IMR-90 (cell line): ENCODE results near the gene BRD3. TPM values are rescaled to one million over a fixed set of nuclear protein-coding genes. Genes with fewer than 3 reads are reported as not detected.
A peak's percentile ranks its signal among the peaks of the same experiment; 100 is the strongest.

Experiments
- ATAC-seq: fragments of 200-7000 bp; cut with Tn5 transposase; 2 replicates; pipeline ENCODE4 v1.9.1; 2020; ENCODE audit warnings: low read depth, mild to moderate bottlenecking, moderate library complexity
- BruUV-seq: library from RNA; stranded (reverse); fragments of 400-500 nt; replicated peaks from 2 replicates; lab custom pipeline; 2021; lab: Mats Ljungman, UMichigan
- CTCF ChIA-PET: fragments of 300-600 bp; formaldehyde crosslinking; extraction: SDS; loops from one replicate; lab custom pipeline; 2021; ENCODE audit warnings: antibody characterized with exemption; lab: Yijun Ruan, JAX
- POLR2A ChIA-PET: fragments of 300-600 bp; sonication (Branson Sonifier 250); formaldehyde crosslinking; loops from one replicate; lab custom pipeline; 2022; ENCODE audit warnings: antibody characterized with exemption; ENCODE audit not compliant: unreplicated experiment; lab: Charles Lee
- DNase-seq: peaks from one replicate; pipeline ENCODE4 v3.0.0; 2013
- H2AFZ ChIP-seq: replicated peaks from 2 replicates; pipeline ENCODE3; 2013; ENCODE audit warnings: low read length, mild to moderate bottlenecking; ENCODE audit not compliant: poor library complexity
- H2AK5ac ChIP-seq: 2 replicates; pipeline ENCODE4 v1.6.1; 2013; ENCODE audit warnings: low read depth, low read length, inconsistent platforms
- H2AK9ac ChIP-seq: replicated peaks from 2 replicates; pipeline ENCODE3; 2013; ENCODE audit warnings: mild to moderate bottlenecking, low read depth, low read length, moderate library complexity; ENCODE audit not compliant: poor library complexity
- H2BK120ac ChIP-seq: 2 replicates; pipeline ENCODE4 v1.6.1; 2013; ENCODE audit warnings: low read depth, low read length, inconsistent platforms
- H2BK15ac ChIP-seq: 3 replicates; pipeline ENCODE4 v1.6.1; 2013; ENCODE audit warnings: low read depth, low read length, inconsistent platforms
- H2BK20ac ChIP-seq: 2 replicates; pipeline ENCODE4 v1.6.1; 2013; ENCODE audit warnings: low read depth, mild to moderate bottlenecking, inconsistent platforms, low read length, moderate library complexity
- H2BK5ac ChIP-seq: 2 replicates; pipeline ENCODE4 v1.6.1; 2013; ENCODE audit warnings: mild to moderate bottlenecking, low read depth, low read length, inconsistent platforms; ENCODE audit not compliant: poor library complexity, severe bottlenecking
- H3K14ac ChIP-seq: replicated peaks from 2 replicates; pipeline ENCODE4 v1.6.1; 2013; ENCODE audit warnings: low read depth, low read length, inconsistent platforms
- H3K18ac ChIP-seq: 2 replicates; pipeline ENCODE4 v1.6.1; 2013; ENCODE audit warnings: low read depth, low read length, control low read depth
- H3K23ac ChIP-seq: 2 replicates; pipeline ENCODE4 v1.6.1; 2013; ENCODE audit warnings: low read depth, low read length, inconsistent platforms
- H3K27ac ChIP-seq: 2 replicates; pipeline ENCODE4 v1.5.1; 2013; ENCODE audit warnings: mild to moderate bottlenecking, control low read depth, low read length; ENCODE audit not compliant: insufficient read depth
- H3K27me3 ChIP-seq: 2 replicates; pipeline ENCODE4 v1.6.1; 2013; ENCODE audit warnings: low read length; ENCODE audit not compliant: control insufficient read depth, insufficient read depth
- H3K36me3 ChIP-seq: 2 replicates; pipeline ENCODE4 v1.6.1; 2013; ENCODE audit warnings: low read length, mixed read lengths; ENCODE audit not compliant: control insufficient read depth, insufficient read depth
- H3K4ac ChIP-seq: 2 replicates; pipeline ENCODE4 v1.6.1; 2013; ENCODE audit warnings: low read depth, low read length, inconsistent platforms
- H3K4me1 ChIP-seq: 2 replicates; pipeline ENCODE4 v1.6.1; 2013; ENCODE audit warnings: low read length, mixed read lengths; ENCODE audit not compliant: control insufficient read depth, insufficient read depth
- H3K4me2 ChIP-seq: 2 replicates; pipeline ENCODE4 v1.6.1; 2013; ENCODE audit warnings: low read depth, mild to moderate bottlenecking, control low read depth, low read length, moderate library complexity
- H3K4me3 ChIP-seq: 2 replicates; pipeline ENCODE4 v1.5.1; 2013; ENCODE audit warnings: low read depth, mild to moderate bottlenecking, control low read depth, low read length, moderate library complexity; ENCODE audit not compliant: insufficient read depth
- H3K56ac ChIP-seq: 2 replicates; pipeline ENCODE4 v1.6.1; 2013; ENCODE audit warnings: low read length, inconsistent platforms; ENCODE audit not compliant: insufficient read depth; ENCODE audit errors: extremely low read depth
- H3K79me1 ChIP-seq, 2 experiments: 2 replicates each; pipeline ENCODE4 v1.6.1; 2013; ENCODE audit warnings: low read length in 2 of 2, inconsistent platforms in 1 of 2, low read depth in 1 of 2
- H3K9ac ChIP-seq: 2 replicates; pipeline ENCODE4 v1.6.1; 2013; ENCODE audit warnings: low read depth, low read length, control low read depth
- H3K9me1 ChIP-seq: 2 replicates; pipeline ENCODE4 v1.6.1; 2013; ENCODE audit warnings: low read length, inconsistent platforms; ENCODE audit not compliant: insufficient read depth
- H3K9me3 ChIP-seq: 2 replicates; pipeline ENCODE4 v1.6.1; 2013; ENCODE audit warnings: low read length; ENCODE audit not compliant: control insufficient read depth, insufficient read depth
- H4K20me1 ChIP-seq: 2 replicates; pipeline ENCODE4 v1.6.1; 2013; ENCODE audit warnings: low read length, inconsistent platforms; ENCODE audit not compliant: insufficient read depth
- H4K5ac ChIP-seq: 2 replicates; pipeline ENCODE4 v1.6.1; 2013; ENCODE audit warnings: mild to moderate bottlenecking, low read depth, low read length, control low read depth
- H4K8ac ChIP-seq, 2 experiments: 2 replicates each; pipeline ENCODE4 v1.6.1; 2013; ENCODE audit warnings: low read depth in 2 of 2, low read length in 2 of 2, control low read depth in 1 of 2, inconsistent platforms in 1 of 2
- H4K91ac ChIP-seq: 2 replicates; pipeline ENCODE4 v1.6.1; 2013; ENCODE audit warnings: low read depth, low read length, inconsistent platforms; ENCODE audit not compliant: insufficient read depth
- RFX5 ChIP-seq: IDR thresholded peaks from 2 replicates; pipeline ENCODE4 v1.8.0; 2012; ENCODE audit warnings: low read depth, mild to moderate bottlenecking, low read length, moderate library complexity
- WGBS, 2 experiments: methylation state at CpG; one replicate each; pipeline versions ENCODE4 v1.1.5 to v1.1.7; 2013; ENCODE audit warnings: missing lambda C conversion rate in 2 of 2; ENCODE audit not compliant: insufficient read length in 1 of 2; ENCODE audit errors: extremely low coverage in 2 of 2; 5-methylcytosine and 5-hydroxymethylcytosine counted together
- dilution Hi-C: fragments of 300-500 bp; cut with HindIII; formaldehyde crosslinking; loops from one replicate; pipeline ENCODE4 v1.14.3; 2018; ENCODE audit warnings: low sequenced_read_pairs; ENCODE audit not compliant: unreplicated experiment
- in situ Hi-C: fragments of 300-500 bp; cut with MboI; formaldehyde crosslinking; loops from 3 replicates; pipeline ENCODE4 v1.14.3; 2019; ENCODE audit warnings: low sequenced_read_pairs, inconsistent platforms, mixed read lengths
- intact Hi-C: fragments of 100-400 bp; cut with micrococcal nuclease; formaldehyde crosslinking; loops from 2 replicates; pipeline ENCODE4 v1.10.0; 2022
- polyA plus RNA-seq, 3 experiments: library from polyadenylated mRNA; depleted of rRNA; stranded (reverse); fragments of >200 nt; gene quantifications; 2 replicates each; pipeline ENCODE4 v1.2.3, GENCODE V29; 2012; ENCODE audit warnings: low replicate concordance in 1 of 3
- total RNA-seq: library from RNA; depleted of rRNA; stranded (reverse); fragments of >200 nt; gene quantifications from 2 replicates; pipeline ENCODE4 v1.2.3, GENCODE V29; 2012

BRD3 gene
- total and polyA plus RNA-seq, 2 of the 4 experiments (the other 2 are of a cell fraction): 2.2 to 7.1 TPM

DNA sequence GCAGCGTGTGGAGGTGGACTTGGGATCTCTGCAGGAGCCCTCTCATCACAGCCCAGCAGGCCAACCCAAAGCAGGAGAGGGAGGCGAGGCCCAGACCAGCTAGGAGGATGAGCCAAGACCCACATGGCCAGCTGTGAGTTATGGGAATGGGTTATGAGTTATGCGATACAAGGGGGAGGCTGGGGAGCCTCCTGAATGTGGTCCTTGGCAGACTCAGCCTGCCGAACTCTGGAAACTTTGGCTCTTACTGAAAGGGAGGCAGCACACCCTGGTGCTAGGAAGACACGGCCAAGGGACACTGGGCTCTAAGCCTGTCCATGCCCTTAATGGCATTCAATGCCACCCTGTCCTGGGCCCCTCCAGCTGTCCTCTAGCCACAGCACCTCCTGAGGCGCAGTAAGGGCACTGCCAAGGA, 68.0 kb downstream of the BRD3 start:
- dilution Hi-C loops: loop anchor here (25.0 kb wide), 1 partner anchor 213 kb away; no protein-coding TSS in a partner anchor
- no peak overlapping the region for H3K27ac ChIP-seq
- peak; percentile 33 for ATAC-seq

More for the DNA sequence above, 68.0 kb downstream of the BRD3 start:
- H4K8ac ChIP-seq: no peak overlapping the region
- H4K5ac ChIP-seq: no peak overlapping the region
- intact Hi-C loops (no loop called here), in situ Hi-C loops (loop anchor here (10.0 kb wide), 1 partner anchor 465 kb away; the partner anchor contains the start of gene ADAMTSL2)
- no peak overlapping the region for H4K91ac ChIP-seq
- no peak overlapping the region for H3K56ac ChIP-seq
- H3K79me1 ChIP-seq: no peaks in the 10 kb centered on the region
- no peak overlapping the region for H3K9ac ChIP-seq
- BruUV-seq: no TSS peak
- H2BK120ac ChIP-seq: no peak overlapping the region
- ChIA-PET CTCF (interaction anchor here (1.5 kb wide), 1 partner anchor 218 kb away, joined by 4 read pairs; no protein-coding TSS in a partner anchor), POLR2A (no interaction called here)
- WGBS, 2 experiments: 90% methylated on average over 2 of the region's 6 CpGs; no CpG with 5 or more reads in 1 of the 2 experiments
- H3K4me1 ChIP-seq: peaks cover 2% of the 10 kb centered on the region; the same call in 1 of the 2 replicates
- H2AFZ ChIP-seq: peak overlapping the region; percentile 75
- peaks cover 6% of the 10 kb centered on the region; the same call in 1 of the 2 replicates for H3K27me3 ChIP-seq
- no peak for DNase-seq
- H3K4me3 ChIP-seq: no peak overlapping the region
- H3K4me2 ChIP-seq: no peak overlapping the region
- H2BK15ac ChIP-seq: no peak overlapping the region
- no peak overlapping the region for H3K14ac ChIP-seq
- H2BK5ac ChIP-seq: no peak overlapping the region
- no peak overlapping the region for H3K4ac ChIP-seq
- H2AK9ac ChIP-seq: peak overlapping the region; percentile 88
- no peaks in the 10 kb centered on the region for H3K9me3 ChIP-seq
- H2BK20ac ChIP-seq: no peak overlapping the region
- H3K36me3 ChIP-seq: no peaks in the 10 kb centered on the region
- no peak overlapping the region for H3K18ac ChIP-seq
- 0 out of 2 replicates have a peak, but pooled peaks cover 3% of the 10 kb centered on the region for H3K9me1 ChIP-seq
- H4K20me1 ChIP-seq: no peaks in the 10 kb centered on the region
- H2AK5ac ChIP-seq: no peak overlapping the region
- no peak overlapping the region for H3K23ac ChIP-seq
- no peak for TF ChIP-seq RFX5
